GM19455 (cell line): ENCODE results near the gene JADE2.
"Not testable (repeated sequence)": the region's sequence is repeated elsewhere in the genome, so short reads cannot be mapped to it uniquely, and the experiment has no call there.

Experiments
- ATAC-seq: cut with Tn5 transposase; IDR thresholded peaks from one replicate; pipeline ENCODE4 v1.9.1; 2021; ENCODE audit not compliant: unreplicated experiment

JADE2 gene

GRCh38 chr5:134550271-134551214 lies 25.1 kb downstream of the JADE2 start:
- no peak for ATAC-seq

- no peak for ATAC-seq
Observed at GRCh38 chr5:134551901-134552300, 26.4 kb downstream of the JADE2 start.

- ATAC-seq = no peak
Observed at GRCh38 chr5:134552301-134552700, 26.8 kb downstream of the JADE2 start.

GRCh38 chr5:134552716-134553115 lies 27.2 kb downstream of the JADE2 start:
- ATAC-seq = not testable (repeated sequence)

- ATAC-seq = no peak
Observed at GRCh38 chr5:134553821-134554267, 28.4 kb downstream of the JADE2 start.

GRCh38 chr5:134554319-134555222 lies 29.1 kb downstream of the JADE2 start:
- ATAC-seq = no peak

- no peak for ATAC-seq
Observed at GRCh38 chr5:134555223-134555889, 29.9 kb downstream of the JADE2 start.

GRCh38 chr5:134555890-134556311 lies 30.4 kb downstream of the JADE2 start:
- ATAC-seq = no peak

GRCh38 chr5:134556588-134556987 lies 31.1 kb downstream of the JADE2 start:
- ATAC-seq = not testable (repeated sequence)

- ATAC-seq = no peak
Observed at GRCh38 chr5:134556994-134557393, 31.5 kb downstream of the JADE2 start.

- no peak for ATAC-seq
Observed at GRCh38 chr5:134559672-134560071, 34.2 kb downstream of the JADE2 start.

- no peak for ATAC-seq
Observed at GRCh38 chr5:134560698-134561097, 35.2 kb downstream of the JADE2 start.

- ATAC-seq = no peak
Observed at GRCh38 chr5:134561871-134562296, 36.4 kb downstream of the JADE2 start.

GRCh38 chr5:134563221-134563620 lies 37.8 kb downstream of the JADE2 start:
- no peak for ATAC-seq

- ATAC-seq = no peak
Observed at GRCh38 chr5:134563962-134564361, 38.5 kb downstream of the JADE2 start.

GRCh38 chr5:134564396-134564795 lies 38.9 kb downstream of the JADE2 start:
- no peak for ATAC-seq

GRCh38 chr5:134565791-134566740 lies 40.6 kb downstream of the JADE2 start:
- no peak for ATAC-seq

GRCh38 chr5:134566741-134567221 lies 41.3 kb downstream of the JADE2 start:
- no peak for ATAC-seq

GRCh38 chr5:134567641-134568336 lies 42.3 kb downstream of the JADE2 start:
- ATAC-seq = no peak
